K562 (cell line): ENCODE measurements around the gene NFRKB. TPM values are rescaled to one million over a fixed set of nuclear protein-coding genes. Genes with fewer than 3 reads are reported as not detected.

Experiments used
- NR2F6 ChIP-seq: fragments of 450-650 bp; formaldehyde crosslinking; IDR thresholded peaks from 2 replicates; pipeline ENCODE4 v1.4.0; 2020; ENCODE audit warnings: mild to moderate bottlenecking
- RAD51 ChIP-seq: fragments of 450-650 bp; IDR thresholded peaks from 2 replicates; pipeline ENCODE4 v1.7.1; 2016; ENCODE audit warnings: low read depth, mild to moderate bottlenecking, borderline replicate concordance
- TBL1XR1 ChIP-seq, 2 experiments: IDR thresholded peaks; 2 replicates each; pipeline ENCODE4 v1.6.1; 2012; ENCODE audit warnings: improper control_type of control experiment in 2 of 2, low read length in 2 of 2, mild to moderate bottlenecking in 1 of 2
- TBP ChIP-seq: optimal IDR thresholded peaks from 2 replicates; pipeline ENCODE3; 2011; ENCODE audit warnings: low read depth, low read length, improper control_type of control experiment
- ZNF277 ChIP-seq: fragments of 250-450 bp; sonication (Bioruptor Pico); IDR thresholded peaks from 2 replicates; pipeline ENCODE4 v1.8.0; 2022; ENCODE audit warnings: inconsistent platforms, mild to moderate bottlenecking, moderate library complexity, borderline replicate concordance
- ZNF324 ChIP-seq: fragments of 250-450 bp; sonication (Bioruptor Pico); IDR thresholded peaks from 2 replicates; pipeline ENCODE4 v1.4.0; 2020; ENCODE audit warnings: mild to moderate bottlenecking
- polyA plus RNA-seq, 8 experiments: library from polyadenylated mRNA; depleted of rRNA in 4 of 8; stranded (reverse) in 5 of 8; unstranded in 3 of 8; fragments of >200 nt; fragmentation: Nextera tagmentation in 2 of 8; fragmentation: Illumina TruSeq in 1 of 8; extraction: Ambion mirVana in 2 of 8; extraction: Trizol in 1 of 8; gene quantifications; 2 replicates each; pipeline versions ENCODE4 v1.2.1 to v1.2.3, GENCODE V29; 2011 to 2014; ENCODE audit warnings: inconsistent platforms in 1 of 8, missing spikeins in 1 of 8
- total RNA-seq, 7 experiments: library from RNA; depleted of rRNA in 6 of 7; stranded (reverse); fragments of >200 nt in 6 of 7; fragmentation: Illumina TruSeq in 2 of 7; extraction: Trizol in 2 of 7; gene quantifications; 2 replicates each; pipeline versions ENCODE4 v1.2.1 to v1.2.3, GENCODE V29; 2011 to 2021; ENCODE audit warnings: low replicate concordance in 1 of 7
- TF ChIP-seq, protein P1 (sequence below), 2 experiments: fragments of 200-800 bp in 1 of 2; sonication (Bioruptor generic) in 1 of 2; sonication (generic) in 1 of 2; formaldehyde crosslinking in 1 of 2; IDR thresholded peaks in 1 of 2; conservative IDR thresholded peaks in 1 of 2; 2 replicates each; pipeline versions ENCODE4 v1.5.0 to v1.6.1; 2016 to 2020; ENCODE audit warnings: missing compliant biosample characterization in 1 of 2, missing genetic modification characterization in 1 of 2, missing genetic modification reagents in 1 of 2
- TF ChIP-seq, protein P2 (sequence below): fragments of 450-650 bp; IDR thresholded peaks from 2 replicates; pipeline ENCODE4 v1.7.0; 2016; ENCODE audit warnings: borderline replicate concordance
- TF ChIP-seq, protein P3 (sequence below), 2 experiments: fragments of 450-650 bp; IDR thresholded peaks; 2 replicates each; pipeline ENCODE4 v1.6.1; 2016; ENCODE audit warnings: mild to moderate bottlenecking in 2 of 2, borderline replicate concordance in 1 of 2, low read depth in 1 of 2, moderate library complexity in 1 of 2
- TF ChIP-seq, protein P4 (sequence below): fragments of 450-650 bp; IDR thresholded peaks from 2 replicates; pipeline ENCODE4 v1.6.1; 2016; ENCODE audit warnings: antibody characterized with exemption

NFRKB gene
- total and polyA plus RNA-seq, 9 of the 15 experiments (the other 6 are each of a cell fraction or from before 2014, with no cell fraction given): 7.1 to 42.6 (median 23.9) TPM

DNA sequence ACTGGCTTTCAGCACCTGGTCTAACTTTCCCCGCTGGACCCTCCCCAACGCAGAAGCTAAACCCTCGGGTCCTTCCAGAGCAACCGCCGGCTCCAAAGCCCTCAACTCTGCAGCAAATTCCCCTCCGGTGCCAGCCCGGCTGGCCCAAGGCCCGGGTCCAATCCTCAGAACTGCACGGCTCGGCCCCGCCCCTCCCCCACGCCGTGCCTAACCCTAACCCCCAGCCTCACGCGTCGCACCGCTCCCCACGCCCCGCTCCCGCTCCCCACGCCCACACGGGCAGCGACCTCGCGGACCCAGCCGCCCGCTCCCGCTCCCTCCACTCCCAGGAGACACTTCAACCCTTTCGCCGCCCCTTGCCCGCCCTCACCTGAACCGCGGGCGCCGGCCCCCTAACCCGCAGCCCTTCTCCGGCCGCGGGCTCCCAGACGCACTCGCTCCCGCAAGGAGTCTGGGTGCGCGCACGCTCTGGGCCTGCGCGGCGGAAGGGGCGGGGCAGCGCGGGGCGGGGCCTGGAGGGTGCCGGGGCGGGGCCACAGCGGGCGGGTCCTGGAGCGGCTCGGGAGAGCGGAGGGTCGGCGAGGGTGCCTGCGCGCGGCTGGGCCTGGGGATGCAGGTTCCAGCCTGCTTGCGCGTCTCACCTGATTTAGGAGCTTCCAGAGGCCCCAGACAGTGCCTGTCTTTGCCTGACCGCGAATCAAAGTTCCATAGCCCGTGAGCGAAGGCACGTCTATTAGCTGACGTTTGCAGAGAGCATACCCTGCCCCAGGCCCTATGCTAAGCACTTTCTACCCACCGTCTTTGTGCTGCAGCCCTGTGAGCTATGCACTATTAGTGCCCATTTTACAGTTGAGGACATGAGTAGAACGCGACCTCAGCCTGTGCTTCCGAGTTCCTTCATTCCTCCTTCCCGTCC, at the start of gene NFRKB (continued):
- TF ChIP-seq, protein P1, sequence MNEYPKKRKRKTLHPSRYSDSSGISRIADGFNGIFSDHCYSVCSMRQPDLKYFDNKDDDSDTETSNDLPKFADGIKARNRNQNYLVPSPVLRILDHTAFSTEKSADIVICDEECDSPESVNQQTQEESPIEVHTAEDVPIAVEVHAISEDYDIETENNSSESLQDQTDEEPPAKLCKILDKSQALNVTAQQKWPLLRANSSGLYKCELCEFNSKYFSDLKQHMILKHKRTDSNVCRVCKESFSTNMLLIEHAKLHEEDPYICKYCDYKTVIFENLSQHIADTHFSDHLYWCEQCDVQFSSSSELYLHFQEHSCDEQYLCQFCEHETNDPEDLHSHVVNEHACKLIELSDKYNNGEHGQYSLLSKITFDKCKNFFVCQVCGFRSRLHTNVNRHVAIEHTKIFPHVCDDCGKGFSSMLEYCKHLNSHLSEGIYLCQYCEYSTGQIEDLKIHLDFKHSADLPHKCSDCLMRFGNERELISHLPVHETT (CRISPR knock-in tag; conservative IDR thresholded peaks at IDR 0.05 in 1 of 2, IDR thresholded peaks at IDR 0.05 in 1 of 2): no peak
- no peak for TF ChIP-seq TBL1XR1 (IDR thresholded peaks at IDR 0.05; ENCODE audit: low read length in 2 of 2)
- TF ChIP-seq ZNF277: no peak
- TF ChIP-seq TBP: peak; percentile 53
- TF ChIP-seq, protein P2, sequence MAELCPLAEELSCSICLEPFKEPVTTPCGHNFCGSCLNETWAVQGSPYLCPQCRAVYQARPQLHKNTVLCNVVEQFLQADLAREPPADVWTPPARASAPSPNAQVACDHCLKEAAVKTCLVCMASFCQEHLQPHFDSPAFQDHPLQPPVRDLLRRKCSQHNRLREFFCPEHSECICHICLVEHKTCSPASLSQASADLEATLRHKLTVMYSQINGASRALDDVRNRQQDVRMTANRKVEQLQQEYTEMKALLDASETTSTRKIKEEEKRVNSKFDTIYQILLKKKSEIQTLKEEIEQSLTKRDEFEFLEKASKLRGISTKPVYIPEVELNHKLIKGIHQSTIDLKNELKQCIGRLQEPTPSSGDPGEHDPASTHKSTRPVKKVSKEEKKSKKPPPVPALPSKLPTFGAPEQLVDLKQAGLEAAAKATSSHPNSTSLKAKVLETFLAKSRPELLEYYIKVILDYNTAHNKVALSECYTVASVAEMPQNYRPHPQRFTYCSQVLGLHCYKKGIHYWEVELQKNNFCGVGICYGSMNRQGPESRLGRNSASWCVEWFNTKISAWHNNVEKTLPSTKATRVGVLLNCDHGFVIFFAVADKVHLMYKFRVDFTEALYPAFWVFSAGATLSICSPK: no peak
- TF ChIP-seq, protein P3, sequence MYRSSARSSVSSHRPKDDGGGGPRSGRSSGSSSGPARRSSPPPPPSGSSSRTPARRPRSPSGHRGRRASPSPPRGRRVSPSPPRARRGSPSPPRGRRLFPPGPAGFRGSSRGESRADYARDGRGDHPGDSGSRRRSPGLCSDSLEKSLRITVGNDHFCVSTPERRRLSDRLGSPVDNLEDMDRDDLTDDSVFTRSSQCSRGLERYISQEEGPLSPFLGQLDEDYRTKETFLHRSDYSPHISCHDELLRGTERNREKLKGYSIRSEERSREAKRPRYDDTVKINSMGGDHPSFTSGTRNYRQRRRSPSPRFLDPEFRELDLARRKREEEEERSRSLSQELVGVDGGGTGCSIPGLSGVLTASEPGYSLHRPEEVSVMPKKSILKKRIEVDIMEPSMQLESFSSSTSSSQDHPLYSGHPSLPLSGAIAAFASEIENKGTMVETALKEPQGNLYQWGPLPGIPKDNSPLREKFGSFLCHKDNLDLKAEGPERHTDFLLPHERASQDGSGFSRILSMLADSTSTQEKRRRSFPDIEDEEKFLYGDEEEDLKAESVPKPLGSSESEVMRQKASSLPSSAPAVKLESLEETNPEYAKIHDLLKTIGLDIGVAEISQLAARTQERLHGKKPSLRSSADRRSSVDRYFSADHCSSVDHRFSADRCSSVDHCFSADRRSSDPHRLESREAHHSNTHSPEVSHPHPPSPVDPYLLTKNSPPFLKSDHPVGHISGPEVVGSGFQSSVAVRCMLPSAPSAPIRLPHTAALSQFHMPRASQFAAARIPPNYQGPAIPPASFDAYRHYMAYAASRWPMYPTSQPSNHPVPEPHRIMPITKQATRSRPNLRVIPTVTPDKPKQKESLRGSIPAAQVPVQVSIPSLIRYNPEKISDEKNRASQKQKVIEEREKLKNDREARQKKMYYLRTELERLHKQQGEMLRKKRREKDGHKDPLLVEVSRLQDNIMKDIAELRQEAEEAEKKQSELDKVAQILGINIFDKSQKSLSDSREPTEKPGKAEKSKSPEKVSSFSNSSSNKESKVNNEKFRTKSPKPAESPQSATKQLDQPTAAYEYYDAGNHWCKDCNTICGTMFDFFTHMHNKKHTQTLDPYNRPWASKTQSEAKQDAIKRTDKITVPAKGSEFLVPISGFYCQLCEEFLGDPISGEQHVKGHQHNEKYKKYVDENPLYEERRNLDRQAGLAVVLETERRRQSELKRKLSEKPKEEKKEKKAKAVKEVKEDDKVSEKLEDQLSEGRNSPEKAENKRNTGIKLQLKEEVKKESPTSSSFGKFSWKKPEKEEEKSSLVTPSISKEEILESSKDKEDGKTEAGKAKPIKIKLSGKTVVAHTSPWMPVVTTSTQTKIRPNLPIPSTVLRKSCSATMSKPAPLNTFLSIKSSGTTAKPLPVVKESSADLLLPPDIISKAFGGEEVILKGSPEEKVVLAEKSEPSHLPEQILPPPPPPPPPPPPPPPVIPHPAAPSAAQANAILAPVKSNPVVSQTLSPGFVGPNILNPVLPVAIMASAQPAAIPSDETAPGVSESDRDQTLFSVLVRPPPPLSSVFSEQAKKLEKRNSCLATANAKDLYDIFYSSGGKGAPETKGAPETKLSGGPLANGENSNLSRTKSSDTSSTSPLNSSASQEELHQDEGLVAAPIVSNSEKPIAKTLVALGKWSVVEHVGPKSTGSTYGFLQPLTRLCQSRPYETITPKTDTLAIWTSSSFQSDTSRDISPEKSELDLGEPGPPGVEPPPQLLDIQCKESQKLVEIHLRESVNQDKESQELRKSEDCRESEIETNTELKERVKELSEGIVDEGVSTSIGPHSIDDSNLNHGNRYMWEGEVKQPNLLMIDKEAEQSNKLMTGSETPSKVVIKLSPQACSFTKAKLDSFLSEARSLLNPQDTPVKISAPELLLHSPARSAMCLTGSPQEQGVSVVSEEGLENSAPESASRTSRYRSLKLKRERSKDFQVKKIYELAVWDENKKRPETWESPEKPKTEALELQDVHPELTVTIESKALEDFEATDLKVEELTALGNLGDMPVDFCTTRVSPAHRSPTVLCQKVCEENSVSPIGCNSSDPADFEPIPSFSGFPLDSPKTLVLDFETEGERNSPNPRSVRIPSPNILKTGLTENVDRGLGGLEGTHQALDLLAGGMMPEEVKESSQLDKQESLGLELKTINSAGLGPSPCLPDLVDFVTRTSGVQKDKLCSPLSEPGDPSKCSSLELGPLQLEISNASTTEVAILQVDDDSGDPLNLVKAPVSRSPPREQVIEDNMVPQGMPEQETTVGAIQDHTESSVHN (IDR thresholded peaks at IDR 0.05; ENCODE audit: borderline replicate concordance in 1 of 2, low read depth in 1 of 2): no peak
- TF ChIP-seq, protein P4, sequence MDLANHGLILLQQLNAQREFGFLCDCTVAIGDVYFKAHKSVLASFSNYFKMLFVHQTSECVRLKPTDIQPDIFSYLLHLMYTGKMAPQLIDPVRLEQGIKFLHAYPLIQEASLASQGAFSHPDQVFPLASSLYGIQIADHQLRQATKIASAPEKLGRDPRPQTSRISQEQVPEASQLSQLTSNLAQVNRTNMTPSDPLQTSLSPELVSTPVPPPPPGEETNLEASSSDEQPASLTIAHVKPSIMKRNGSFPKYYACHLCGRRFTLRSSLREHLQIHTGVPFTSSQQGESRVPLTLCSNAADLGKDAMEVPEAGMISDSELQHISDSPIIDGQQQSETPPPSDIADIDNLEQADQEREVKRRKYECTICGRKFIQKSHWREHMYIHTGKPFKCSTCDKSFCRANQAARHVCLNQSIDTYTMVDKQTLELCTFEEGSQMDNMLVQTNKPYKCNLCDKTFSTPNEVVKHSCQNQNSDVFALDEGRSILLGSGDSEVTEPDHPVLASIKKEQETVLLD: 0 out of 2 replicates have a peak, but pooled peaks have one; percentile 27
- TF ChIP-seq RAD51: no peak
- TF ChIP-seq ZNF324 (CRISPR knock-in tag): no peak
- TF ChIP-seq NR2F6: no peak
